Stimulated activated CD4-positive, alpha-beta T cell treated with anti-CD3 and anti-CD28 coated beads, Interleukin-2, amount 100 ng/mL, for 4 hours (primary cell): ENCODE results near the gene CALML3.

ENCODE experiments used
- DNase-seq: peaks from one replicate; pipeline ENCODE4 v3.0.0-alpha.2; 2020; ENCODE audit warnings: low read depth

Gene CALML3

DNA sequence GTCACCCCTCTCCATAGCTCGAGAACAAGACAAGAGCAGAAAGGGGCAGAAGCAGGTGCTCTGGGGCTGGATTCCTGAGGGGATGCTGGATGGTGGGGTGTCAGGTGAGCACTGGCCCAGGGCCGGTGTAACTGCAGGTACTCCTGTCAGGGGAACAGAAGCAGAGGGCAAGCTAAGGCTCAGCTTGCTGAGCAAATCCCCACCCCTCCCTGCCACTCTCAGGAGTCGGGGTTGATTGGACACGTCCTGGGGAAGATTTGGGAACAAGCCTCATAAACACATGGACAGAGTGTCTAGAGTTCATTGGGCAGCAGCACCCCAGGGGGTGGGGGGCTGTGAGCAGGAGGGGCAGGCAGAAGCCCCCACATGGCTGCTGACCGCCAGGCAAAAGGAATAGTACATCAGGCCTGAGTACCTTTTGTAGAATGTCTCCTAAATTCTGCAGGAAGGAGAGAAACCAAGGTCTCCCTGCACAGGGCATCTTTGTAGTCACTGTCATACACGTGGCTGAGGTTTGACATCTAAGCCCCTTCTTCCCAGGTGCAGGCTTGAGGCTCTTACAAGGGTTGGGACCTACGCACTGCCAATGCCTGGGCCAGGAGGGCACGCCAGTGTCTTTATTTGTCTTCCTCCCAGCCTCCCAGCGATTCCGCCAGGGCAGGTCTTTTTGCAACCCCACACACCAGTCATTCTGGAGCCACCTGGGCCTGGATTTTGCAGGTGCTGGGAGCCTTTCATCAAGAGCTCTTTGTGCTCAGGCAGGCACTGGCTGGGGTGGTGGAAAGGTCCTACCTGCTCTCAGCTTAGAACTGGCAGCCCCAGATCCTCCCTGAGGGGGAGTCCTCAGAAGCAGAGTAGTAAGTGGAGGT lies 2.8 kb downstream of the CALML3 start:
- no peak for DNase-seq

- no peak for DNase-seq
Observed at GRCh38 chr10:5528989-5529701, 4.4 kb downstream of the CALML3 start.

DNA sequence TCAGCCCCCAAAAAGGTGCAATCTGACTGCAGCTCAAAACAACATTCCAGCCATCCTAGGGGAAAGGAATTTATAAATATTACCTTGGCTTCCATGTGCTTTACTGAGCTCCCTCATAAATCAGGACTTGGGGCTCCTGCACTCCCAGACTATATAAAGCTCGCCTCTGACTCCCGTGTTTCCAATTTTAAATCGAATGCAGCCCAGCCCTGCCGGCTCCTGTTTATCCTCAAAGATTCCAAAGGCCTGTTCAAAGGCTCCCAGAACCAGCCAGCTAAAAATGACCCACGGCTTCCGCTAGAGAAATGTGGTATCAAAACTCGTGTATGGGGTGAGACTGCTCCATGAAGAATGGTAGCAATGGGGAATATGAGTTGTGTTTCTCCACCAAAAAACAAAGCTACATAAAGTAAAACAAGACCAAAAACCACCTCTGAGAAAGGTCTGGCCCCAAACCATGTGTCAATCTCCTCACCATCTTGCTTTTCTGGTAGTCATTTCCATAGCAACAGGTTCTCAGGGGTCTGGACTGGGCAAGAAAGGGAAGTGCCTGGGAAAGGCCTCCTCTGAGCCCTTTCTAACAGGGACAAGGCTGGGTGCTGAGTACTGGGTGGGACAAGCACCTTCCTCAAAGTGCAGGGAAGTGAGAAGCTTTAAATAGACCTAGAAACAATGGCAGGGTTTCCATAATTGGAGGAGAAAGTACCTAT lies 5.1 kb downstream of the CALML3 start:
- no peak for DNase-seq

DNA sequence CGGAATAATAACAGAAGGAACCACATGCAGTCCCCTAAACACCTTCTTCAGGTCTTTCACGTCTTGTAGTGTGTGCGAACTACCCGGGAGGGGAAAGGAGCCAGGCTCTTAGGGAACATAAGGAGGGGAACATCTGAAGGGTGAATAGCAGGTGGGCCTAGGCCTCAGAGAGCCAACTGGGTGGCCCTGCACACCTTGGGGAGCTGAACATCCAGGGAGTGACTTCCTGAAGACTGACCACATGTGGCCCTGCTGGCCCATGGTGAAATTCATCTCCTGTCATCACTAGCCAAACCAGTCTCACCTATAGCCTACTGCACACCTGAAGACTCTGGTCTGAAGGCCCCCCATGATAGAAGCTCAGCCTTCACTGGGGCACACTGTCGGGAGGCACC lies 5.6 kb downstream of the CALML3 start:
- DNase-seq: no peak

DNA sequence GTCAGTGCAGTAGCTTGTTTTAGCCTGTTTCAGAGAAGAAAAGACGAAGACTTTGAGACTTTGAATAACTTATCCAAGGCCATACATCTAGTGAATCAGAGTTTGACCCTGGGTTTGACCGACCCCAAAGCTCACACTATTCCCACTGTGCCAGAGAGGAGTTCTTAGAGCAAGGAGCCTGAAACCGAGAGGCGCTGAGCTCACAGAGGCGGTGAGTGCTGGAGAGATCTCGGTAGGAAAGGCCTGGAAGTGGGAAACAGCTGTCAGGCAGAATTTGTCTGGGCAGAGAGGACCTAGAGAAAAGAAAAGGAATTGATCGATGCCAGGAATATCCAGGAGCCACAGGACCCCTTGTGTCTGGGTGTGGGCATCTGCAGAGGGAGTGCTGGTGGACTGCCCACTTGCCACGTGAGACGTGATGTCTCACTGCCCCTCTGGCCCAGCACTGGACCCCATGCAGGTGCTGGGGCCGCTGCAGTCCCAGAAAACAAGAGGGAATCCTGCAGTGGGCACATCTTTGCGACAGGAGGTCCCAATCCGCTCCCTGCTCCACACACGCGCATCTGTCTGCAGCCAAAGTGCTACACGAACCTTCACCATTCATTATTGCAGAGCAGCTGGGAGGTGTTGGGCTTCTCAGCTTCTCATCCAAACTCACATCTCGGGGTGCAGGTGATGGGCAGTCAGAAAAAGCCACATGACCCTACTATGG lies 6.2 kb downstream of the CALML3 start:
- no peak for DNase-seq

DNA sequence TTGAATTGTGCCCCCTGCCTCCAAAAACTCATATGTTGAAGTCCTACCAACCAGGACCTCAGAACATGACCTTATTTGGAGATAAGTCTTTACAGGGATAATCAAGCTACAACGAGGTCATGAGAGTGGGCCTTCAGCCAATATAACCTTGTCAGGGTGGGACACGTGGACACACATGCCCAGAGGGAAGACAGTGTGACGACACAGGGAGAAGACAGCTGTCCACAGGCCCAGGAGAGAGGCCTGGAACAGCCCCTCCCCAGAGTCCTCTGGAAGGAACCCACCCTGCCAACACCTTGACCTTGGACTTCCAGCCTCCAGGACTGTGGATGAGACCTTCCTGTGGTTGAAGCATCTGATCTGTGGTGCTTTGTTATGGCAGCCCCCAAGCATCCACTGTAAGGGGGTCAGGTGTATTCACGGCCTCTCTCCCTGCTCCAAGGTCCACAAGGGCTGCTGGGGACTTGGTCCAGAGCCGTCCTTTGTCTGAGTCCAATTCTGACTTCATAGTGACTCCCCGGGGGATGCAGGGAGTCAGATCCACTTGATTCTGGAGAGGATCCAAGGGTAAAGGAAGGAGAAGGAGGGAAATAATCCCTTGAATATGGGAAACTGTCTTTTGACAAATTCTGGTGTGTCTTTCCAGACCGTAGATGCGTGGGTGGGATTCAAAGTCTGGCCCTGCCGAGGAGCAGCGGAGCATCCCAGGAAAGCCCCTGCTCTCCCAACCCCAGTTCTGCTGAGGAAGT lies 7.0 kb downstream of the CALML3 start:
- no peak for DNase-seq

DNA sequence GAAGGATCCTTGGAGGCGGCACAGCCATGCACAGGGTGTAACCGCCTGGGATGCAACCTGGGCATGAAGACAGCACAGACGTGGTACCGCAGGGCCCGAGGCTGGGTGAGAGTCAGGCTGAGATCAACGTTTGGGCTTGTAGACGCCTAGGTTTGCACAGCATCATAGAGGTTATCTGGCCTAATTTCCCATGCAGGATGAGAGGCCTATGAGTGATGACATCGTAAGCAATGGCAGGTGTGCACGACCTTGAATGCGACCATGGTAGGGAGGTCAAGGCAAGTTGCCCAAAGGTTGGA lies 7.5 kb downstream of the CALML3 start:
- DNase-seq: no peak

GRCh38 chr10:5532618-5533097 lies 7.9 kb downstream of the CALML3 start:
- no peak for DNase-seq

- DNase-seq: no peak
Observed at GRCh38 chr10:5533098-5533731, 8.5 kb downstream of the CALML3 start.

- no peak for DNase-seq
Observed at GRCh38 chr10:5534051-5534821, 9.5 kb downstream of the CALML3 start.

GRCh38 chr10:5534880-5535856 lies 10.4 kb downstream of the CALML3 start:
- DNase-seq: no peak

- DNase-seq: no peak
Observed at GRCh38 chr10:5536486-5537081, 11.8 kb downstream of the CALML3 start.

- no peak for DNase-seq
Observed at GRCh38 chr10:5537684-5538083, 12.9 kb downstream of the CALML3 start.

GRCh38 chr10:5538446-5538845 lies 13.7 kb downstream of the CALML3 start:
- no peak for DNase-seq

DNA sequence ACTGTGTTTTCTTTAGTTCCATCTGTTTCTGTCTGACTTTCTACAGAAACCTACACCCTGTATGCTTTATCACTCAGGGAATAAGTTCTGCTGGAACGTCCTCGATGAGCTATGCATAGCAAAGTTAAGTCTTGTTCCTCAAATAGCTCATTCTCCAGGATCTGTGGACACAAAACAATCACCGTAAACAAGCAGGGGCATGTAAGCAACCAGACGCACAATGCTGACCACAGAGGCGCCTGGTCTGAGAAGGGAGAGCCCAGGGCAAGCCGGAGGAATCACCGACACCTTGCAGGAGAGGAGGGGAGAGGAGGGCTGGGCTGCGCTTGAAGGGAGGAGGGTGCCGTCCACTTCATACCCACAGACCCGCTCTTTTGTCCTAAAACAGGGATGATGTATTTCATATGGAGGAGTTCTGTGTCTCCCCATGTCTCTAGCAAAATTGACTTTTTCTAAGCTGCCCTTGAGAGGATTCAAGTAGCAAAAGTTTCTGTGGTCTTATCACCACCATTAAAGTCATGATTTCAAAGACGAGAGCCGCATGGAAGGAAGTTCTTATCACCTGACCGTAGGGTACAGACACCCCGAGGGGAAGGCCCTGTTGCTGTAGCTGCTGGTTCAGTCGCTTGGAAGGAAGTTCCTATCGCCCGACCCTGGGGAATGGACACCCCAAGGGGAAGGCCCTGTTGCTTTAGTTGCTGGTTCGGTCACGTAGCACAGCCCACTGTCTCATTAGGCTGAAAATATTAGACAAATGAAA lies 14.3 kb downstream of the CALML3 start:
- DNase-seq: no peak

DNA sequence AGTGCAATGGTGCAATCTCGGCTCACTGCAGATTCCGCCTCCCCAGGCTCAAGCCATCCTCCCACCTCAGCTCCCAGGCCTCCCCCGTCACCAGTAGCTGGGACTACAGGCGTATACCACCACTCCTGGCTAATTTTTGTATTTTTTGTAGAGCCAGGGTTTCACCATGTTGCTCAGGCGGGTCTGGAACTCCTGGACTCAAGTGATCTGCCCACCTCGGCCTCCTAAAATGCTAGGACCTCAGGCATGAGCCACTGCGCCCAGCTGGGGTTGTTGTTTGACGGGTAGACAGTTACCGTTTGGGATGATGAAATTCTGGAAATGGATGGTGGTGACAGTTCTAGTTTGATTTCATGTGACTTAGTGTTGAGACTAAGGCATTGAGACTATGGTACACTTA lies 15.3 kb downstream of the CALML3 start:
- no peak for DNase-seq

DNA sequence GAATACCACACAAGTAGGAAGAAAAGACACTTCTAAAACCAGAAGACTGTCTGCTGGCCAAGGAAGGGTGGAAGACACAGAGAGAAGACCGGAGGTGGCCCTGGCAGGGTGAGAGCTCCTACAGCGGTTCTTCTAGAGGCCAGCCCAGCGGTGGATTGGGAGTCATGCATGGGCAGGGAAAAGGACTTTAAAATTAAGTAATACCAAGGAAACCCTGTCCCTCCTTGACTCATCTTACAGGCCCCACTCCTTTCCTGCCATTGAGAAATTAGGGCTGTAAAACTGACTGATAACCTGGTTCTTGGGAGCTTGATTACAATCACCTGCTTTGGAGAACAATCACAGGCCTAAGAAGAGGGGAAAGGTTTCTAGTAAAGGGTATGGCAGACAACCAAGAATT lies 16.1 kb downstream of the CALML3 start:
- DNase-seq: no peak

DNA sequence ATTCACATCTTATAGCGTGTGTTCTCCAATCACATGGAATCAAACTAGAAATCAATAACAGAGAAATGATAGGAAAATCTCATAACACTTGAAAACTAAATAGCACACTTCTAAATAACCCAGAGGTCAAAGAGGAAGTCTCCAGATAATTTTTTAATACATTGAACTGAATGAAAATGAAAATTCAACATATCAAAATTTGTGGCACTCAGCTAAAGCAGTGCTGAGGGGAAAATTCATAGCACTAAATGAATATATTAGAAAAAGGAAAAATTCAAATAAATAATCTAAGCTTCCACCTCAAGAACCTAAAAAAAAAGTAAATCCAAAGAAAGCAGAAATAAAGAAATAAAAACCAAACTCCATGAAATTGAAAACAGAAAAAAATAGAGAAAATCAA lies 17.3 kb downstream of the CALML3 start:
- DNase-seq: no peak
